GM19328 (cell line): Measurements from ENCODE around the gene ANKRD42.
"Not testable (repeated sequence)": the region's sequence is repeated elsewhere in the genome, so short reads cannot be mapped to it uniquely, and the experiment has no call there.

ENCODE experiments used
- ATAC-seq: cut with Tn5 transposase; IDR thresholded peaks from one replicate; pipeline ENCODE4 v1.9.1; 2021; ENCODE audit warnings: mild to moderate bottlenecking, moderate library complexity; ENCODE audit not compliant: unreplicated experiment

Gene ANKRD42

GRCh38 chr11:83172551-83172950, 21.0 kb upstream of the ANKRD42 start:
- no peak for ATAC-seq

GRCh38 chr11:83174008-83174407, 19.5 kb upstream of the ANKRD42 start:
- no peak for ATAC-seq

- ATAC-seq = no peak
Observed at GRCh38 chr11:83175815-83176214, 17.7 kb upstream of the ANKRD42 start.

GRCh38 chr11:83181815-83182214, 11.7 kb upstream of the ANKRD42 start:
- ATAC-seq = no peak

GRCh38 chr11:83185767-83186166, 7.7 kb upstream of the ANKRD42 start:
- no peak for ATAC-seq

GRCh38 chr11:83187465-83187864, 6.0 kb upstream of the ANKRD42 start:
- ATAC-seq = no peak

- ATAC-seq = no peak
Observed at GRCh38 chr11:83191491-83191890, 2.0 kb upstream of the ANKRD42 start.

GRCh38 chr11:83191986-83192385, 1.5 kb upstream of the ANKRD42 start:
- ATAC-seq = no peak

GRCh38 chr11:83192606-83193245, 786 bp upstream of the ANKRD42 start:
- no peak for ATAC-seq

- peak; percentile 49 for ATAC-seq
Observed at GRCh38 chr11:83194281-83195142, 1.0 kb downstream of the ANKRD42 start.

- no peak for ATAC-seq
Observed at GRCh38 chr11:83195143-83195466, 1.6 kb downstream of the ANKRD42 start.

GRCh38 chr11:83195649-83196048, 2.1 kb downstream of the ANKRD42 start:
- no peak for ATAC-seq

GRCh38 chr11:83200035-83200434, 6.5 kb downstream of the ANKRD42 start:
- ATAC-seq = no peak

GRCh38 chr11:83205608-83206185, 12.2 kb downstream of the ANKRD42 start:
- no peak for ATAC-seq

GRCh38 chr11:83206221-83206620, 12.7 kb downstream of the ANKRD42 start:
- no peak for ATAC-seq

- ATAC-seq = not testable (repeated sequence)
Observed at GRCh38 chr11:83206771-83207382, 13.4 kb downstream of the ANKRD42 start.

- ATAC-seq = no peak
Observed at GRCh38 chr11:83219095-83219494, 25.6 kb downstream of the ANKRD42 start.

GRCh38 chr11:83220260-83220659, 26.7 kb downstream of the ANKRD42 start:
- ATAC-seq = no peak

GRCh38 chr11:83221694-83222093, 28.2 kb downstream of the ANKRD42 start:
- ATAC-seq = no peak

GRCh38 chr11:83222499-83222898, 29.0 kb downstream of the ANKRD42 start:
- no peak for ATAC-seq

GRCh38 chr11:83223457-83223856, 29.9 kb downstream of the ANKRD42 start:
- ATAC-seq = no peak

GRCh38 chr11:83235825-83236224, 42.3 kb downstream of the ANKRD42 start:
- no peak for ATAC-seq
